OCI-LY1 (cell line): Measurements from ENCODE around the gene SPHK2.

Source experiments
- EZH2 ChIP-seq: fragments of 200-600 bp; sonication (generic), shearing (Covaris generic); IDR thresholded peaks from 2 replicates; pipeline ENCODE4 v1.8.0; 2017; ENCODE audit warnings: borderline replicate concordance, mixed run types, mild to moderate bottlenecking, antibody characterized with exemption, low read length, moderate library complexity, mixed read lengths
- TF ChIP-seq, protein P1 (sequence below): fragments of 200-600 bp; sonication (generic), shearing (Covaris generic); IDR thresholded peaks from 2 replicates; pipeline ENCODE4 v1.5.1; 2017; ENCODE audit warnings: mild to moderate bottlenecking, antibody characterized with exemption, low read length, moderate library complexity, mixed read lengths

DNA sequence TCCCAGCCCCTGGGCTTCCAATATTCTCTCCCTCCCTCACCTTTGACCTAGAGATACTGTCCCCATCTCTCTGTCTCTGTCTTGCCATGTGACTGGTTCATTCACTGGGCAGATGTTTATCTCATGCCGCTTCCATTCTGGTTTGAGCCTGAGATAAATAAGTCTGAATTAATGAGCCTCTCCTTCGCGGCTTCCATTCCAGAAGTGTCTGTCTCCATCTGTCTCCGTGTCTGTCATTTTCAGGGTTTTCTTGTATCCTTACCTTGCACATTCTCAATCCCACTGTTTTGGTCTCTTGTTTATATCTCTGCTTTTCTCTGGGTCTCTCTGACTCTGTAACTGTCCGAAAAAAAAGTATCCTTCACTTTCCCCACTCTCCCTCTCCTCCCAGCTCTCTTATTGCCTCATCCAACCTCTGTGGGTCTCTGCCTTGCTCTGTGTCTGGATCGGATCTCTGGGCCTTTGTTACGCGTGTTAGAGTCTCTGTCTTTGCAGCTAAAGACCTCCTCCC is 4.3 kb downstream of the SPHK2 start:
- TF ChIP-seq, protein P1, sequence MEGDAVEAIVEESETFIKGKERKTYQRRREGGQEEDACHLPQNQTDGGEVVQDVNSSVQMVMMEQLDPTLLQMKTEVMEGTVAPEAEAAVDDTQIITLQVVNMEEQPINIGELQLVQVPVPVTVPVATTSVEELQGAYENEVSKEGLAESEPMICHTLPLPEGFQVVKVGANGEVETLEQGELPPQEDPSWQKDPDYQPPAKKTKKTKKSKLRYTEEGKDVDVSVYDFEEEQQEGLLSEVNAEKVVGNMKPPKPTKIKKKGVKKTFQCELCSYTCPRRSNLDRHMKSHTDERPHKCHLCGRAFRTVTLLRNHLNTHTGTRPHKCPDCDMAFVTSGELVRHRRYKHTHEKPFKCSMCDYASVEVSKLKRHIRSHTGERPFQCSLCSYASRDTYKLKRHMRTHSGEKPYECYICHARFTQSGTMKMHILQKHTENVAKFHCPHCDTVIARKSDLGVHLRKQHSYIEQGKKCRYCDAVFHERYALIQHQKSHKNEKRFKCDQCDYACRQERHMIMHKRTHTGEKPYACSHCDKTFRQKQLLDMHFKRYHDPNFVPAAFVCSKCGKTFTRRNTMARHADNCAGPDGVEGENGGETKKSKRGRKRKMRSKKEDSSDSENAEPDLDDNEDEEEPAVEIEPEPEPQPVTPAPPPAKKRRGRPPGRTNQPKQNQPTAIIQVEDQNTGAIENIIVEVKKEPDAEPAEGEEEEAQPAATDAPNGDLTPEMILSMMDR = no peak
- no peak for TF ChIP-seq EZH2
